Thyroid gland (tissue), 4 donors: ENCODE results near the gene RASGRF1. TPM values are rescaled to one million over a fixed set of nuclear protein-coding genes. Genes with fewer than 3 reads are reported as not detected.

Experiments used
- DNase-seq, 2 donors: peaks; one replicate each; pipeline ENCODE4 v3.0.0-alpha.2; 2019
- H3K27ac ChIP-seq, 3 donors: fragments of 200-600 bp; sonication (generic); 1 replicate in 2 of 3; 2 replicates in 1 of 3; pipeline ENCODE4 v1.5.1; 2016 to 2019; ENCODE audit warnings: mild to moderate bottlenecking in 1 of 3, moderate library complexity in 1 of 3
- H3K27me3 ChIP-seq: fragments of 200-600 bp; sonication (generic); one replicate; pipeline ENCODE4 v1.5.1; 2019
- H3K36me3 ChIP-seq, 2 donors: fragments of 200-600 bp; sonication (generic); one replicate each; pipeline ENCODE4 v1.5.1; 2016 to 2019
- H3K4me1 ChIP-seq, 2 donors: fragments of 200-600 bp; sonication (generic); one replicate each; pipeline ENCODE4 v1.5.1; 2017 to 2019
- H3K4me3 ChIP-seq, 3 donors: fragments of 200-600 bp; sonication (generic); replicated peaks in 1 of 3; 1 replicate in 2 of 3; 2 replicates in 1 of 3; pipeline ENCODE4 v1.5.1; 2016; ENCODE audit warnings: mild to moderate bottlenecking in 1 of 3
- H3K9me3 ChIP-seq: fragments of 200-600 bp; sonication (generic); one replicate; pipeline ENCODE4 v1.5.1; 2017
- POLR2A ChIP-seq, 2 donors: fragments of 450-650 bp; IDR thresholded peaks; one replicate each; pipeline ENCODE4 v1.6.1; 2017; ENCODE audit warnings: antibody characterized with exemption in 2 of 2, mild to moderate bottlenecking in 2 of 2, moderate library complexity in 1 of 2
- WGBS, 2 donors: methylation state at CpG; one replicate each; pipeline ENCODE4 v1.1.5; 2017; 5-methylcytosine and 5-hydroxymethylcytosine counted together
- intact Hi-C: fragments of 100-400 bp; cut with DNase I; formaldehyde crosslinking; loops from one replicate; pipeline ENCODE4 v1.15.1; 2023
- total RNA-seq, 4 donors: library from RNA; depleted of rRNA; stranded (reverse); fragments of >200 nt; gene quantifications; one replicate each; pipeline ENCODE4 v1.2.3, GENCODE V29; 2016
- TF ChIP-seq, protein P1 (sequence below), 6 experiments: fragments of 200-600 bp in 3 of 6; fragments of 450-650 bp in 3 of 6; sonication (generic) in 3 of 6; IDR thresholded peaks; one replicate each; pipeline ENCODE4 v1.5.1; 2016 to 2019; ENCODE audit warnings: antibody characterized with exemption in 6 of 6, mild to moderate bottlenecking in 2 of 6, inconsistent platforms in 1 of 6, moderate library complexity in 1 of 6

Gene RASGRF1
- total RNA-seq, 4 donors from 2014 or later = 0.40 TPM; not detected in 3

DNA sequence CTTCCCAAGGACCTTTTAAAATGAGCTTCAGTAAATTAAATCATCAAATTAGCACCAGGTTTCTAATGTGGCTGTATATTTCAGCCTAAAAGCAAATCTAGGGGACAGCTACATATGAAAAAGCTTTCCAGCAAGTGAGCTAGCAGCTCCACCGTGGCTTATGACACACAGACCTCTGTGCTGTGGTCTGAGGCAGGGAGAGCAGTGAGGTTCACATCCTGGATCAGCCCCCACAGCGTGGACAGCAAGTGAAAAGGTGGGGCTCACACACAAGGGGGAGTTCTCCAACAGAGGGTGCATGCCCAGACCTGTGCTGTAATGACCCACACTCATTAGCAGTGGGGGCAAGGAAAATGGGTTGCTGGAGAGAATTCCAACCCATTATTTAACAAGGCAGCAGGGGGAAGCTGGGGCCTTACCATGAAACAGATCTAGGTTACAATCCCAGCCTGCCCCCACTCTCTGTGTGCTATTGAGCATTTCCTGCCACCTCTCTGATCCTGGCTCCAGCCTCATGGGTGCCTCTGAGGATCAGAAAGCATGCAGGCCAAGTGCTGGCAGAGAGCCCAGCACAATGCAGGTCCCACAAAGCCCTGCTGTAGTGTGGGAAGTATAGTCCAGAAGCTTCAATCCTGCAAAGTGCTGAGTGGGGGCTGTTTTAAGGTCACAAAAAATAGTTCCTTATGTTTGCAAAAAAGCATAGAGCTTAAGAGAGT is 48.2 kb downstream of the RASGRF1 start:
- 55 to 84% methylated on average over 2 of the region's 2 CpGs for WGBS, 2 donors
- intact Hi-C loops = no loop called here
- Histone ChIP-seq H3K4me1 (no peaks in the 10 kb centered on the region), H3K36me3 (no peaks in the 10 kb centered on the region), H3K27ac (no peak overlapping the region), H3K9me3 (no peaks in the 10 kb centered on the region), H3K4me3 (no peak overlapping the region), H3K27me3 (no peaks in the 10 kb centered on the region)
- TF ChIP-seq, protein P1, sequence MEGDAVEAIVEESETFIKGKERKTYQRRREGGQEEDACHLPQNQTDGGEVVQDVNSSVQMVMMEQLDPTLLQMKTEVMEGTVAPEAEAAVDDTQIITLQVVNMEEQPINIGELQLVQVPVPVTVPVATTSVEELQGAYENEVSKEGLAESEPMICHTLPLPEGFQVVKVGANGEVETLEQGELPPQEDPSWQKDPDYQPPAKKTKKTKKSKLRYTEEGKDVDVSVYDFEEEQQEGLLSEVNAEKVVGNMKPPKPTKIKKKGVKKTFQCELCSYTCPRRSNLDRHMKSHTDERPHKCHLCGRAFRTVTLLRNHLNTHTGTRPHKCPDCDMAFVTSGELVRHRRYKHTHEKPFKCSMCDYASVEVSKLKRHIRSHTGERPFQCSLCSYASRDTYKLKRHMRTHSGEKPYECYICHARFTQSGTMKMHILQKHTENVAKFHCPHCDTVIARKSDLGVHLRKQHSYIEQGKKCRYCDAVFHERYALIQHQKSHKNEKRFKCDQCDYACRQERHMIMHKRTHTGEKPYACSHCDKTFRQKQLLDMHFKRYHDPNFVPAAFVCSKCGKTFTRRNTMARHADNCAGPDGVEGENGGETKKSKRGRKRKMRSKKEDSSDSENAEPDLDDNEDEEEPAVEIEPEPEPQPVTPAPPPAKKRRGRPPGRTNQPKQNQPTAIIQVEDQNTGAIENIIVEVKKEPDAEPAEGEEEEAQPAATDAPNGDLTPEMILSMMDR (IDR thresholded peaks at IDR 0.05) = no peak
- TF ChIP-seq POLR2A (IDR thresholded peaks at IDR 0.05) = no peak
- no peak for DNase-seq

DNA sequence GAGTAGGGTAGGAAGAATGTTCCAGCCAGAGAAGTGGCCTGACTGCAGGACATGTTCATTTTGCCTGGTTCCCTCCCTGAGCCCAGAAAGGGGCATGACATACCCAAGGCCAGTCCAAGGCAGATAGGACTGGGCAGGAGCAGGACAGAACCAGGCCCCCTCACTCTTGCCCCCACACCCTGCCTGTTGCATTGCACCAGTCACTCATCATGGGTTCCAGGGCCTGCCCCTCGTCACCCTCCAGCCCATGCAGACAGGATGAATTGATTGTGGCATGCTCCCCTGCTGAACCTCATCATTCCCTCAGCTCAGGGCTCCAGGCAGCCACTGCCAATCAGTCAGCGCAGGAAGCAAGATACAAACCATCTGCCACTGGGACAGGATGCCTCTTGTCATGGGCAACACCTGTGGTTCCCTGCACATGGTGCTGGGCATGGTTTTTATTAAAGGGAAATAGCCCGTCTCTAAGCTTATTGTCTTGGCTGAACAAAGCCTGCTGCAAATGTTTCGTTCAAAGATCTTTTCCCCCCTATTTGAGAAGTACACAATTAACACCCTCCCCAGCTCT is 48.9 kb downstream of the RASGRF1 start:
- H3K9me3 ChIP-seq = no peaks in the 10 kb centered on the region
- DNase-seq = no peak
- H3K4me3 ChIP-seq = no peak overlapping the region
- H3K27ac ChIP-seq = no peak overlapping the region
- TF ChIP-seq POLR2A (IDR thresholded peaks at IDR 0.05) = no peak
- TF ChIP-seq, protein P1 (IDR thresholded peaks at IDR 0.05) = no peak
- H3K36me3 ChIP-seq = no peaks in the 10 kb centered on the region
- intact Hi-C loops = no loop called here
- 81 to 86% methylated on average over 4 of the region's 4 CpGs for WGBS, 2 donors
- H3K27me3 ChIP-seq = no peaks in the 10 kb centered on the region
- H3K4me1 ChIP-seq = no peaks in the 10 kb centered on the region

DNA sequence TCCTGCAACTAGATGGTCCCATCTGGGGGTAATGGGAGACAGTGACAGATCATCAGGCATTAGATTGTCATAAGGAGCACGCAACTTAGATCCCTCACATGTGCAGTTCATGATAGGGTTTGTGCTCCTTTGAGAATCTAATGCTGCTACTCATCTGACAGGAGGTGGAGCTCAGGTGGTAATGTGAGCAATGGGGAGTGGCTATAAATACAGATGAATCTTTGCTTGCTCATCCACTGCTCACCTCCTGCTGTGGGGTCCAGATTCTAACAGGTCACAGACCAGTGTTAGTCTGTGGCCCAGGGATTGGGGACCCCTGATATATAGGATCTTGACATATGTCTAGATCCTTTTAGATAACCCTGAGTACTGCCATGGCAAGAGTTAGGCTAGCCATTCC is 52.7 kb downstream of the RASGRF1 start:
- no peak for DNase-seq

DNA sequence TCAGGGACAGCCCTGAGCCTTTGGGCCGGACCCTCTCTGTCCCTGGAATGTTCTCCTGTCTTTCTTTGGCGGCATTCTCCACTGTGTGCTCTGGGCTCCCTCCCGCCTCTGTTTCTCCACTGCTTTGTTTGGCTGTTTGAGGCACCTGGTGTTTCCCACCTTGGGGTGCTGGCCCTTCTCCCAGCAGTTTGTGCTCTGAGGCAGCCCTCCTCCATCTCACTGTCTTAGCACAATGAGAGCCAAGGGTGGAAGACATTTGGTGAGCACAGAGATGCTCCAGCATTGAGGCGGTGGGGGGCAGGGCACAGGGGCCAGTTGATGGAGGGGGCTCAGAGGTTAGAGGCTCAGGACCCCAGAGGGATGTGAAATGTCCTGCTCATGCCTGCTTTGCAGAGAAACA is 54.3 kb downstream of the RASGRF1 start:
- Histone ChIP-seq H3K4me1 (no peaks in the 10 kb centered on the region), H3K4me3 (no peak overlapping the region)
- WGBS, 2 donors = 67 to 71% methylated on average over 4 of the region's 4 CpGs

More for the DNA sequence above, 52.7 kb downstream of the RASGRF1 start:
- no peak overlapping the region for H3K4me3 ChIP-seq
- no peaks in the 10 kb centered on the region for H3K36me3 ChIP-seq
- H3K27me3 ChIP-seq = no peaks in the 10 kb centered on the region
- no peak overlapping the region for H3K27ac ChIP-seq
- 100% methylated on average over 1 of the region's 1 CpG for WGBS, 2 donors
- H3K9me3 ChIP-seq = no peaks in the 10 kb centered on the region
- no peaks in the 10 kb centered on the region for H3K4me1 ChIP-seq
- intact Hi-C loops = no loop called here
- TF ChIP-seq, protein P1 (IDR thresholded peaks at IDR 0.05) = no peak
- TF ChIP-seq POLR2A (IDR thresholded peaks at IDR 0.05) = no peak

DNA sequence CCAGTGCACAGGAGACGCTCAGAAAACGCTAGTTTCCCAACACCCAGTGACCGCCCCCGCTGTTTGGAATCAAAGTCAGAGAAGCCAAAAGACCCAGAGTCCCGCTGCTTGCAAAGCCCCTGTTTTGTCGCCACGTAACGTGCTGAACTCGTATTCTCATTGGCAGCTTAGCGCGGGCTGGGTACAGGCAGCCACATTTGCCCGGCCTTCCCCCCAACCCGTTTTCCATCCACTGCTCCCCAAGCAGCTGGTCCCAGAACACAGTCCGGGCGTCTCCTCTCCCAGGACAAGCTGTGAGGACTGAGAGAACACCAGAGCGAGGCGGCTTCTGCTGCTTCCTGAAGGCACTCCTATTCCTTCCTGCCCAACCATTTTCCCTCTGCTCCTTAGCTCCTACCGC is 54.8 kb downstream of the RASGRF1 start:
- no peaks in the 10 kb centered on the region for H3K36me3 ChIP-seq
- no peaks in the 10 kb centered on the region for H3K9me3 ChIP-seq
- intact Hi-C loops = no loop called here
- no peak for DNase-seq
- H3K27me3 ChIP-seq = no peaks in the 10 kb centered on the region
- TF ChIP-seq, protein P1 (IDR thresholded peaks at IDR 0.05) = no peak
- TF ChIP-seq POLR2A (IDR thresholded peaks at IDR 0.05) = no peak
- WGBS, 2 donors = 24 to 61% methylated on average over 18 of the region's 18 CpGs
- no peak overlapping the region for H3K27ac ChIP-seq
- no peaks in the 10 kb centered on the region for H3K4me1 ChIP-seq
- H3K4me3 ChIP-seq = no peak overlapping the region

More for the DNA sequence above, 54.3 kb downstream of the RASGRF1 start:
- no peak overlapping the region for H3K27ac ChIP-seq
- DNase-seq = no peak
- no peaks in the 10 kb centered on the region for H3K27me3 ChIP-seq
- intact Hi-C loops = no loop called here
- TF ChIP-seq, protein P1 (IDR thresholded peaks at IDR 0.05) = no peak
- no peak for TF ChIP-seq POLR2A (IDR thresholded peaks at IDR 0.05)
- H3K9me3 ChIP-seq = no peaks in the 10 kb centered on the region
- no peaks in the 10 kb centered on the region for H3K36me3 ChIP-seq
